ENCODE measurements around the gene HNRNPF. TPM values are rescaled to one million over a fixed set of nuclear protein-coding genes. Genes with fewer than 3 reads are reported as not detected.

Gene HNRNPF
- total RNA-seq, 1 experiment from 2014 or later, result 423 TPM

DNA sequence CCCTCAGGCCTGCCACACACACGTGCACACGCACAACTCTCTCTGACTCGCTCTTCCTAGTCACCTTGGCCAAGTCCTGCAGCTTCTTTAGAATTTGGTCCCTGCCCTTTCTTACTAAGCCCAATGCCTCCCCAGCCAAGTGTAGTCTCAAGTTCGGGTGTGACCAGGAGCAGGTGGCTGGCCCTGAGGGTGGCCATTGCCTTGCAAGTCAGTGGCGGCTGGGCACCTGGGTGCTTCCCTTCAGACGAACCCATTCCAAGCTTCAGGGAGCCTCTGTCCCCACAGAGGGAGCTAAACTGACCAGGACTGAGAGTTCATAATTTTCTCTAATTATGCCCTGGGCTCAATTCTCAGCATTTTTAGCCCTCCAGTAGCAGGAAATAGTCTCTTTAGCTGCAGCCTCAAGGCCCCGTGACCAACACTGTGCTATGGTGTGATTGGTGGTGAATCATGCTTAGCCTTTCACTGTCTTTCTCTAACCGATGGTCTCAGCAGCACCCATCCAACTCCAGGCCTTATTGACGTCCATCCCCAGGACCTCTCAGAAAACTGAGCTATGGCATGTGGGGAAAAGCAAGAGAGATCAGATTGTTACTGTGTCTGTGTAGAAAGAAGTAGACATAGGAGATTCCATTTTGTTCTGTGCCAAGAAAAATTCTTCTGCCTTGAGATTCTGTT is 72.2 kb downstream of the HNRNPF start:
- TF ChIP-seq, protein P1, sequence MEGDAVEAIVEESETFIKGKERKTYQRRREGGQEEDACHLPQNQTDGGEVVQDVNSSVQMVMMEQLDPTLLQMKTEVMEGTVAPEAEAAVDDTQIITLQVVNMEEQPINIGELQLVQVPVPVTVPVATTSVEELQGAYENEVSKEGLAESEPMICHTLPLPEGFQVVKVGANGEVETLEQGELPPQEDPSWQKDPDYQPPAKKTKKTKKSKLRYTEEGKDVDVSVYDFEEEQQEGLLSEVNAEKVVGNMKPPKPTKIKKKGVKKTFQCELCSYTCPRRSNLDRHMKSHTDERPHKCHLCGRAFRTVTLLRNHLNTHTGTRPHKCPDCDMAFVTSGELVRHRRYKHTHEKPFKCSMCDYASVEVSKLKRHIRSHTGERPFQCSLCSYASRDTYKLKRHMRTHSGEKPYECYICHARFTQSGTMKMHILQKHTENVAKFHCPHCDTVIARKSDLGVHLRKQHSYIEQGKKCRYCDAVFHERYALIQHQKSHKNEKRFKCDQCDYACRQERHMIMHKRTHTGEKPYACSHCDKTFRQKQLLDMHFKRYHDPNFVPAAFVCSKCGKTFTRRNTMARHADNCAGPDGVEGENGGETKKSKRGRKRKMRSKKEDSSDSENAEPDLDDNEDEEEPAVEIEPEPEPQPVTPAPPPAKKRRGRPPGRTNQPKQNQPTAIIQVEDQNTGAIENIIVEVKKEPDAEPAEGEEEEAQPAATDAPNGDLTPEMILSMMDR (IDR thresholded peaks at IDR 0.05; ENCODE audit: insufficient read depth in 1 of 2, low read depth in 1 of 2, low read length in 1 of 2, severe bottlenecking in 1 of 2, unreplicated experiment in 1 of 2), result no peak
- H3K4me1 ChIP-seq, result peaks cover 67% of the 10 kb centered on the region
- peaks cover 2% of the 10 kb centered on the region; the same call in 1 of the 2 replicates for H3K36me3 ChIP-seq (ENCODE audit: control insufficient read depth, insufficient read depth, low read length)
- POLR2A ChIA-PET, result interaction anchor here (0.5 to 1.0 kb wide), 3 partner anchors 32 to 70 kb away, joined by 3 to 4 read pairs (median 3); no protein-coding TSS in a partner anchor
- H3K4me1 Mint-ChIP-seq (ENCODE audit: low read depth, unreplicated experiment), result peaks cover 45% of the 10 kb centered on the region
- no peaks in the 10 kb centered on the region for H3K9me3 ChIP-seq
- peak overlapping the region; percentile 96 for H3K27ac Mint-ChIP-seq (ENCODE audit: unreplicated experiment)
- DNase-seq, result peak in 1 of 2 experiments; percentile 59
- H3K27me3 Mint-ChIP-seq (ENCODE audit: insufficient read depth, unreplicated experiment), result no peaks in the 10 kb centered on the region
- TSS peak; percentile 91 for BruUV-seq (replicated peaks)
- intact Hi-C loops (cut with micrococcal nuclease; ENCODE audit: unreplicated experiment), result no loop called here
- peaks cover 11% of the 10 kb centered on the region for H3K36me3 Mint-ChIP-seq (ENCODE audit: insufficient read depth, unreplicated experiment)
- peak overlapping the region; percentile 56 for H3K4me3 Mint-ChIP-seq (ENCODE audit: unreplicated experiment)
- no peak overlapping the region for H3K4me3 ChIP-seq (ENCODE audit: low read depth, low read length)
- H3K27me3 ChIP-seq (replicated peaks; ENCODE audit: control insufficient read depth, insufficient read depth, low read length), result no peaks in the 10 kb centered on the region
- CTCF ChIA-PET, result no interaction called here
- H3K9me3 Mint-ChIP-seq (ENCODE audit: unreplicated experiment), result no peaks in the 10 kb centered on the region

DNA sequence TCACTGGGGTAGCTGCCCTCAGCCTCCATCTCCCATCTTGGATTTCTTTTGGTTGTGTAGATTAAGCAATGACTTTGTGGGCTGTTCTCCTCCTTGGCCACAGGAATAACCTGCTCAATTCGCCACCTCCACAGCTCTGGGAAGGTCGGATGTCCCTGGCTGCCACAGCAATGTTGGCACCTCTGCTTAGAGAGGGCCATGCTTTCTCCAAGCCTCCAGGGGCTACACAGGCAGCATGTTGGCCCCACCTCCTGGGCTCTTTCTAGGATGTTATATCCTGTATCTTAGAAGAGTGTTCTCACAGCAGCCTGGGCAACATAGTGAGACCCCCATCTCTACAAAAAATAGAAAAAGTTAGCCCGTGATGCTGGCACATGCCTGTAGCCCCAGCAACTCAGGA is 72.9 kb downstream of the HNRNPF start:
- peaks cover 43% of the 10 kb centered on the region for H3K4me1 Mint-ChIP-seq (ENCODE audit: low read depth, unreplicated experiment)
- H3K9me3 ChIP-seq, result no peaks in the 10 kb centered on the region
- BruUV-seq (replicated peaks), result no TSS peak
- peaks cover 13% of the 10 kb centered on the region for H3K36me3 Mint-ChIP-seq (ENCODE audit: insufficient read depth, unreplicated experiment)
- H3K9me3 Mint-ChIP-seq (ENCODE audit: unreplicated experiment), result no peaks in the 10 kb centered on the region
- no peaks in the 10 kb centered on the region for H3K27me3 ChIP-seq (replicated peaks; ENCODE audit: control insufficient read depth, insufficient read depth, low read length)
- no peak for DNase-seq
- TF ChIP-seq, protein P1 (IDR thresholded peaks at IDR 0.05; ENCODE audit: insufficient read depth in 1 of 2, low read depth in 1 of 2, low read length in 1 of 2, severe bottlenecking in 1 of 2, unreplicated experiment in 1 of 2), result no peak
- H3K36me3 ChIP-seq (ENCODE audit: control insufficient read depth, insufficient read depth, low read length), result peaks cover 2% of the 10 kb centered on the region; the same call in 1 of the 2 replicates
- intact Hi-C loops (cut with micrococcal nuclease; ENCODE audit: unreplicated experiment), result no loop called here
- no peaks in the 10 kb centered on the region for H3K27me3 Mint-ChIP-seq (ENCODE audit: insufficient read depth, unreplicated experiment)
- POLR2A ChIA-PET, result no interaction called here
- CTCF ChIA-PET, result no interaction called here
- H3K4me3 Mint-ChIP-seq (ENCODE audit: unreplicated experiment), result no peak overlapping the region
- H3K4me3 ChIP-seq (ENCODE audit: low read depth, low read length), result no peak overlapping the region
- H3K27ac Mint-ChIP-seq (ENCODE audit: unreplicated experiment), result peak overlapping the region; percentile 96
- peaks cover 69% of the 10 kb centered on the region for H3K4me1 ChIP-seq

Other genes starting within 250 kb of the HNRNPF start
- gene RASGEF1A, start 142.1 kb downstream of the HNRNPF start, total RNA-seq (2022), result 0.57 and 0.65 TPM in 2 replicates
- not detected in 2 replicates for gene FXYD4, start 37.5 kb downstream of the HNRNPF start, total RNA-seq (2022)
- 5.0 and 6.5 TPM in 2 replicates for gene ZNF487, start 27.9 kb upstream of the HNRNPF start, total RNA-seq (2022)
- 15.2 and 16.4 TPM in 2 replicates for gene ZNF239, start 165.4 kb upstream of the HNRNPF start, total RNA-seq (2022)
- gene ZNF485, start 197.3 kb upstream of the HNRNPF start, total RNA-seq (2022), result 7.3 and 8.6 TPM in 2 replicates
- 25.3 and 30.3 TPM in 2 replicates for gene ZNF32, start 239.7 kb upstream of the HNRNPF start, total RNA-seq (2022)